DND-41 (cell line): ENCODE results near the gene POLR3G.

Experiments
- EZH2 ChIP-seq: IDR thresholded peaks from 3 replicates; pipeline ENCODE4 v1.6.1; 2012; ENCODE audit warnings: borderline replicate concordance, low read depth, mild to moderate bottlenecking, moderate library complexity, low read length, inconsistent platforms; ENCODE audit not compliant: severe bottlenecking
- TF ChIP-seq, protein P1 (sequence below): IDR thresholded peaks from 2 replicates; pipeline ENCODE4 v1.5.1; 2012; ENCODE audit warnings: borderline replicate concordance, low read length, moderate library complexity, mild to moderate bottlenecking; ENCODE audit not compliant: poor library complexity, severe bottlenecking; ENCODE audit errors: extremely low read depth

DNA sequence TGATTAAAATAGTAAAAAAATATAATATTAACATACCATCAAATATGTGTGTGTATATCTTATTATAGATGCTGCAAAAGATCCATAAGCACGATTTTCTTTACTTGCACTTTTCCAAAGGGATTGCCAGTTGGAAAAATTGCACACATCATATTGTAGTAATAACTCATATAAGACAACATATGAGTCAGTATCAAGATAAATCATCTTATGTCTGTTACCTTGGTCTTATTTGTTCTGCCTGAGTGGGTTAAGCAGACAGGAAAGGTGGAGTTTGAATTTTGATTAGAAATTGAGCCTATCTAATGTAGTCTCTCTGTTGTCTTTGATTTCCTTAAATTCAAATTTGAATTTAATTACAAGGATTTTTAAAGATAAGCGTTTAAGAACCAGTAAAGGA, 30.1 kb downstream of the POLR3G start:
- TF ChIP-seq, protein P1, sequence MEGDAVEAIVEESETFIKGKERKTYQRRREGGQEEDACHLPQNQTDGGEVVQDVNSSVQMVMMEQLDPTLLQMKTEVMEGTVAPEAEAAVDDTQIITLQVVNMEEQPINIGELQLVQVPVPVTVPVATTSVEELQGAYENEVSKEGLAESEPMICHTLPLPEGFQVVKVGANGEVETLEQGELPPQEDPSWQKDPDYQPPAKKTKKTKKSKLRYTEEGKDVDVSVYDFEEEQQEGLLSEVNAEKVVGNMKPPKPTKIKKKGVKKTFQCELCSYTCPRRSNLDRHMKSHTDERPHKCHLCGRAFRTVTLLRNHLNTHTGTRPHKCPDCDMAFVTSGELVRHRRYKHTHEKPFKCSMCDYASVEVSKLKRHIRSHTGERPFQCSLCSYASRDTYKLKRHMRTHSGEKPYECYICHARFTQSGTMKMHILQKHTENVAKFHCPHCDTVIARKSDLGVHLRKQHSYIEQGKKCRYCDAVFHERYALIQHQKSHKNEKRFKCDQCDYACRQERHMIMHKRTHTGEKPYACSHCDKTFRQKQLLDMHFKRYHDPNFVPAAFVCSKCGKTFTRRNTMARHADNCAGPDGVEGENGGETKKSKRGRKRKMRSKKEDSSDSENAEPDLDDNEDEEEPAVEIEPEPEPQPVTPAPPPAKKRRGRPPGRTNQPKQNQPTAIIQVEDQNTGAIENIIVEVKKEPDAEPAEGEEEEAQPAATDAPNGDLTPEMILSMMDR: no peak
- TF ChIP-seq EZH2: no peak
